Upper lobe of left lung (tissue), 4 donors: ENCODE measurements around the gene SPPL3.

Experiments
- CTCF ChIP-seq, 6 experiments: fragments of 450-650 bp in 4 of 6; fragments of 200-600 bp in 2 of 6; sonication (generic) in 2 of 6; IDR thresholded peaks; one replicate each; pipeline ENCODE4 v1.5.1; 2016 to 2019; ENCODE audit warnings: antibody characterized with exemption in 6 of 6
- EP300 ChIP-seq, 4 donors: sonication (generic); formaldehyde crosslinking; IDR thresholded peaks; one replicate each; pipeline ENCODE4 v1.5.1; 2017; ENCODE audit warnings: antibody characterized with exemption in 4 of 4, control low read depth in 2 of 4
- POLR2A ChIP-seq, 4 donors: fragments of 450-650 bp; IDR thresholded peaks; one replicate each; pipeline ENCODE4 v1.5.1; 2016 to 2017; ENCODE audit warnings: antibody characterized with exemption in 4 of 4, mild to moderate bottlenecking in 2 of 4

GRCh38 chr12:120784804-120785203 is 119.4 kb downstream of the SPPL3 start:
- TF ChIP-seq CTCF (IDR thresholded peaks at IDR 0.05): no peak
- no peak for TF ChIP-seq POLR2A (IDR thresholded peaks at IDR 0.05)
- TF ChIP-seq EP300 (IDR thresholded peaks at IDR 0.05): no peak
